Mesenchymal stem cell (in vitro differentiated cells and primary cell): ENCODE measurements around the gene POLN.

Experiments
- DNase-seq: peaks from one replicate; pipeline ENCODE4 v3.0.0-alpha.2; 2013
- H2AFZ ChIP-seq: one replicate; pipeline ENCODE4 v1.6.1; 2013; ENCODE audit warnings: low read depth, mild to moderate bottlenecking, control low read depth, inconsistent platforms, low read length, moderate library complexity
- H2AK5ac ChIP-seq: 2 replicates; pipeline ENCODE4 v1.6.1; 2013; ENCODE audit warnings: low read length, moderate library complexity, mild to moderate bottlenecking, inconsistent platforms; ENCODE audit not compliant: severe bottlenecking
- H2BK120ac ChIP-seq: one replicate; pipeline ENCODE4 v1.6.1; 2013; ENCODE audit warnings: low read depth, mild to moderate bottlenecking, inconsistent platforms, low read length, moderate library complexity
- H2BK12ac ChIP-seq, 2 experiments: one replicate each; pipeline ENCODE4 v1.6.1; 2013; ENCODE audit warnings: inconsistent platforms in 2 of 2, low read length in 2 of 2, mild to moderate bottlenecking in 2 of 2, moderate library complexity in 2 of 2, control low read depth in 1 of 2
- H2BK15ac ChIP-seq: one replicate; pipeline ENCODE4 v1.6.1; 2013; ENCODE audit warnings: mild to moderate bottlenecking, low read depth, inconsistent platforms; ENCODE audit not compliant: poor library complexity, severe bottlenecking
- H2BK5ac ChIP-seq: 2 replicates; pipeline ENCODE4 v1.6.1; 2013; ENCODE audit warnings: low read depth, mild to moderate bottlenecking, low read length, control low read depth, inconsistent platforms; ENCODE audit not compliant: poor library complexity, severe bottlenecking
- H3K14ac ChIP-seq, 2 experiments: one replicate each; pipeline ENCODE4 v1.6.1; 2013; ENCODE audit warnings: inconsistent platforms in 2 of 2, low read length in 2 of 2, control low read depth in 1 of 2, mild to moderate bottlenecking in 1 of 2, moderate library complexity in 1 of 2
- H3K18ac ChIP-seq, 2 experiments: one replicate each; pipeline ENCODE4 v1.6.1; 2013; ENCODE audit warnings: inconsistent platforms in 2 of 2, low read length in 2 of 2, control low read depth in 1 of 2, low read depth in 1 of 2, mild to moderate bottlenecking in 1 of 2
- H3K23ac ChIP-seq, 2 experiments: one replicate each; pipeline ENCODE4 v1.6.1; 2013; ENCODE audit warnings: inconsistent platforms in 2 of 2, low read length in 2 of 2, mild to moderate bottlenecking in 2 of 2, moderate library complexity in 2 of 2, control low read depth in 1 of 2
- H3K27ac ChIP-seq: 2 replicates; pipeline ENCODE4 v1.5.1; 2013; ENCODE audit warnings: mild to moderate bottlenecking, moderate library complexity, low read length, control low read depth, inconsistent platforms; ENCODE audit not compliant: poor library complexity, severe bottlenecking
- H3K27me3 ChIP-seq, 2 experiments: 2 replicates each; pipeline versions ENCODE4 v1.6.1 to v1.7.0; 2013; ENCODE audit warnings: low read length in 2 of 2, mild to moderate bottlenecking in 2 of 2, moderate library complexity in 2 of 2, control low read depth in 1 of 2, inconsistent platforms in 1 of 2; ENCODE audit not compliant: control insufficient read depth in 1 of 2, insufficient read depth in 1 of 2
- H3K36me3 ChIP-seq, 2 experiments: 2 replicates each; pipeline versions ENCODE4 v1.6.1 to v1.7.0; 2013; ENCODE audit warnings: low read length in 2 of 2, control low read depth in 1 of 2, inconsistent platforms in 1 of 2, low read depth in 1 of 2, mild to moderate bottlenecking in 1 of 2; ENCODE audit not compliant: insufficient read depth in 2 of 2, control insufficient read depth in 1 of 2
- H3K4ac ChIP-seq, 2 experiments: one replicate each; pipeline ENCODE4 v1.6.1; 2013; ENCODE audit warnings: inconsistent platforms in 2 of 2, low read length in 2 of 2, mild to moderate bottlenecking in 2 of 2, moderate library complexity in 2 of 2, control low read depth in 1 of 2, low read depth in 1 of 2
- H3K4me1 ChIP-seq: 2 replicates; pipeline ENCODE4 v1.6.1; 2013; ENCODE audit warnings: low read depth, low read length, control low read depth; ENCODE audit not compliant: control insufficient read depth, insufficient read depth
- H3K4me2 ChIP-seq: 2 replicates; pipeline ENCODE4 v1.6.1; 2013; ENCODE audit warnings: low read length, mild to moderate bottlenecking, inconsistent platforms; ENCODE audit not compliant: poor library complexity, severe bottlenecking
- H3K4me3 ChIP-seq, 2 experiments: 2 replicates each; pipeline versions ENCODE4 v1.5.1 to v1.7.0; 2013; ENCODE audit warnings: low read length in 2 of 2, mild to moderate bottlenecking in 2 of 2, control low read depth in 1 of 2, low read depth in 1 of 2; ENCODE audit not compliant: insufficient read depth in 1 of 2
- H3K79me1 ChIP-seq: replicated peaks from 2 replicates; pipeline ENCODE4 v1.6.1; 2013; ENCODE audit warnings: mild to moderate bottlenecking, control low read depth, low read length, inconsistent platforms; ENCODE audit not compliant: poor library complexity, severe bottlenecking
- H3K9ac ChIP-seq: 2 replicates; pipeline ENCODE4 v1.7.0; 2013; ENCODE audit warnings: mild to moderate bottlenecking, low read length, moderate library complexity
- H3K9me3 ChIP-seq: 2 replicates; pipeline ENCODE4 v1.7.0; 2013; ENCODE audit warnings: mild to moderate bottlenecking, low read length; ENCODE audit not compliant: control insufficient read depth
- H4K8ac ChIP-seq: one replicate; pipeline ENCODE4 v1.6.1; 2013; ENCODE audit warnings: inconsistent platforms, mild to moderate bottlenecking, low read length, moderate library complexity
- H4K91ac ChIP-seq: one replicate; pipeline ENCODE4 v1.6.1; 2013; ENCODE audit warnings: mild to moderate bottlenecking, low read length, inconsistent platforms
- WGBS: methylation state at CpG from one replicate; pipeline ENCODE4 v1.1.7; 2013; ENCODE audit warnings: mixed read lengths; 5-methylcytosine and 5-hydroxymethylcytosine counted together

POLN gene

GRCh38 chr4:2059046-2059725 is 182.7 kb downstream of the POLN start, which contains the start of gene NAT8L:
NAT8L (plus strand) TSS chr4:2059327; CDS start chr4:2059512, 185 bp downstream.
- H3K4me2 ChIP-seq: peak within 1 kb of the TSS; percentile 83
- no peak within 1 kb of the TSS for H3K9ac ChIP-seq
- peak within 1 kb of the TSS in 1 of 2 experiments; percentile 52 for H3K4me3 ChIP-seq
- H3K36me3 ChIP-seq: peaks cover 0 to 2% of the 10 kb centered on the region in 2 experiments
- no peak for DNase-seq
- peaks cover 27% of the 10 kb centered on the region for H3K4me1 ChIP-seq
- no peaks in the 10 kb centered on the region for H3K9me3 ChIP-seq
- H2BK5ac ChIP-seq: no peak within 1 kb of the TSS
- no peak within 1 kb of the TSS for H2BK120ac ChIP-seq
- H2BK15ac ChIP-seq: no peak within 1 kb of the TSS
- H2AFZ ChIP-seq: peak within 1 kb of the TSS; percentile 65
- no peaks in the 10 kb centered on the region for H3K79me1 ChIP-seq
- no peak within 1 kb of the TSS for H2AK5ac ChIP-seq
- peak within 1 kb of the TSS in 1 of 2 experiments; percentile 56 for H3K18ac ChIP-seq
- H4K8ac ChIP-seq: no peak within 1 kb of the TSS
- no peak within 1 kb of the TSS for H3K27ac ChIP-seq
- peaks cover 44 to 57% of the 10 kb centered on the region in 2 experiments for H3K27me3 ChIP-seq
- no peak within 1 kb of the TSS for H3K14ac ChIP-seq
- no peak within 1 kb of the TSS for H3K4ac ChIP-seq
- H4K91ac ChIP-seq: no peak within 1 kb of the TSS
- peak within 1 kb of the TSS in 1 of 2 experiments; percentile 10 for H3K23ac ChIP-seq
- under 1% methylated on average over 58 of the region's 119 CpGs for WGBS
- H2BK12ac ChIP-seq: no peak within 1 kb of the TSS

DNA sequence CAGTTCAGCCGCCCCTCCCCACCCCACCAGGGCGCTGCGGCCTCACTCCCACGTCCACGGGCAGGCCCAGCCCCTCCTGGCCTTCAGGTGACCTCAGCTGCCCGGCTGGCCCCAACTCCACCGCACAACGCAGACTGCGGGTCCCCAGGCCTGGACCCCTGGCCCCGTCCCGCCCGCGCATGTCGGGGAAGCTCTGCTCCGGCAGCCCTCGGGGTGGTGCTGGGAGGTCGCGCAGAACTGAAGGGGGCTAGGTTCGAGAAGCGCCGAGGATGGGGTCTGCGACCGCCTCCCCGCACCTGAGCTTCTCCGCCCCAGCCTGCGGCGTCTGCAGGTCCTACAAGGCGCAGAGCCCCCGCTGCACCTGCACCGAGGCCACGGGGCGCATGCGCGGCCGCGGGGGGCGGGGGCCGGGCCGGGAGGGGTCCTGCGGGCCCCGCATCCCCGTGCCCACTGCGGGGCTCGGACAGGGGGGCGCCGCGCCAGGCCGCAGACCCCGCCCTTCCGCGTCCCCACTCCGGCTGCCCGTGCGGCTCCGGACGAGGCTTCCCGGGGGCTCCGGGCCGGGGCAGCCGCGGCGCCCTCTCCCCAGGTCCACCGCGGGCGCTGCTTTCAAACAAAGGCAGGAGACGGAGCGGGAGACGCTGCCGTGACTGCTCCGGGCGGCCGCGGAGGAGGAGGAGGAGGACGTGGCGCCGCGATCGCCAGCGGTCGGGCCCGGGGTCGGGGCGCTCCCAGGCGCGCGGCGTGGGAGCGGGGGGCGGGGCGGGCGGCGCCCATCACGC is 183.5 kb downstream of the POLN start:
- Histone ChIP-seq H3K23ac (peak overlapping the region in 1 of 2 experiments; percentile 10), H3K36me3 (peaks cover 0 to 2% of the 10 kb centered on the region in 2 experiments), H4K91ac (no peak overlapping the region), H2BK12ac (no peak overlapping the region), H3K4me3 (peak overlapping the region in 1 of 2 experiments; percentile 52), H3K27ac (no peak overlapping the region), H2BK5ac (no peak overlapping the region), H3K4me2 (peak overlapping the region; percentile 83), H3K4me1 (peaks cover 27% of the 10 kb centered on the region), H3K18ac (no peak overlapping the region), H3K79me1 (no peaks in the 10 kb centered on the region), H2BK120ac (no peak overlapping the region), H2BK15ac (no peak overlapping the region), H4K8ac (no peak overlapping the region), H3K9me3 (no peaks in the 10 kb centered on the region), H3K9ac (no peak overlapping the region), H3K4ac (no peak overlapping the region), H3K14ac (no peak overlapping the region), H2AK5ac (no peak overlapping the region), H3K27me3 (peaks cover 44 to 59% of the 10 kb centered on the region in 2 experiments), H2AFZ (no peak overlapping the region)
- DNase-seq: peak; percentile 13
- 4% methylated on average over 61 of the region's 93 CpGs for WGBS

DNA sequence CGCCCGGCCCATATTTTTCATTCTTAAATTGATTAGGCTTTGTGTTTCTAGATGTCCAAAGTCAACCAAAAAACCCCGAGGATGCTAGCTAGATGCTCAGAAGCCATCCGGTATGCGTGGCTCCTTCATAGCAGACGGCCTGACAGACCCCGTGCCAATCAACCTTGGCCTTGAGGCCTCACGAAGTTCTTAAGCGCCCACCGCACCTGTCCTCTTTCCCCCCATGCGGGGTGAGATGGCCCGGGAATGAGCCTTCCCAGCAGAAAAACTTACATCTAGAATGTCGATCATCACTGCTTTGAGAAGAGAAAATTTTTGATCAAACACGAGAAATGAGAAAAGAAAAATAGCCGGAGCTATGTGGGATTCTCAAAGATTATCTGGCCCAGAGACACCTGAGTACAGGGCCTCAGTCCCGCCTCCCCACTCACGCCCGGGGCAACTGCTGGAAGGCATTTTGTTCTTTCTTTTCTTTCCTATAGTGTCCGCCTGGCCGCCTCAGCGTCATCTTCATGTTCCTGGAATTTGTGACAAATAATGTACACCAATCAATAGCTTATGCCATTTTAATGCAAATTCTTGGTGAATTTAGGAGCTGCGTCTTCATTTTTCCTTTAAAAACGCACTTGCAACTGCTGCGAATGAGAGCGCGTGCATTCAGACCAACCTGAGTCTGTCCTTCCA is 184.4 kb downstream of the POLN start:
- Histone ChIP-seq H3K9me3 (no peaks in the 10 kb centered on the region), H3K27ac (no peak overlapping the region), H3K18ac (no peak overlapping the region), H3K23ac (no peak overlapping the region), H2BK120ac (no peak overlapping the region), H3K4ac (no peak overlapping the region), H4K8ac (no peak overlapping the region), H2BK5ac (no peak overlapping the region), H4K91ac (no peak overlapping the region), H2BK12ac (no peak overlapping the region), H3K4me3 (no peak overlapping the region), H2AK5ac (no peak overlapping the region), H3K4me1 (peaks cover 27% of the 10 kb centered on the region), H3K14ac (no peak overlapping the region), H3K9ac (no peak overlapping the region), H3K79me1 (no peaks in the 10 kb centered on the region), H3K27me3 (peaks cover 45 to 58% of the 10 kb centered on the region in 2 experiments), H2BK15ac (no peak overlapping the region), H3K4me2 (no peak overlapping the region), H3K36me3 (peaks cover 0 to 2% of the 10 kb centered on the region in 2 experiments), H2AFZ (no peak overlapping the region)
- no peak for DNase-seq
- WGBS: 79% methylated on average over 26 of the region's 26 CpGs

DNA sequence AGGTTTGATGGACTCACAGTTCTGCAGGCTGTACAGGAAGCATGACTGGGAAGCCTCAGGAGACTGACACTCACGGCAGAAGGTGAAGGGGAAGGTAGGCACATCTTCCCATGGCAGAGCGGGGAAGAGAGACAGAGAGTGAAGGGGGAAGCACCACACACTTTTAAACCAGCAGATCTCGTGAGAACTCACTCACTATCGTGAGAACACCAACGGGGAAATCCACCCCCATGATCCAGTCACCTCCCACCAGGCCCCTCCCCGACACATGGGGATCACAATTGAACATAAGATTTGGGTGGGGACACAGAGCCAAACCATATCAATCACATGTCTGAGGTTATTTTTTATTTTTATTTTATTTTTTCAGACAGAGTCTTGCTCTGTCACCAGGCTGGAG is 187.7 kb downstream of the POLN start:
- Histone ChIP-seq H2AFZ (no peak overlapping the region), H2AK5ac (no peak overlapping the region), H4K91ac (no peak overlapping the region), H4K8ac (no peak overlapping the region), H3K9me3 (no peaks in the 10 kb centered on the region), H2BK120ac (no peak overlapping the region), H3K14ac (no peak overlapping the region), H3K4me1 (peaks cover 10% of the 10 kb centered on the region), H3K18ac (no peak overlapping the region), H3K9ac (no peak overlapping the region), H3K4ac (no peak overlapping the region), H3K27me3 (peaks cover 40 to 64% of the 10 kb centered on the region in 2 experiments), H3K36me3 (peaks cover 0 to 2% of the 10 kb centered on the region in 2 experiments), H3K27ac (no peak overlapping the region), H3K79me1 (no peaks in the 10 kb centered on the region), H2BK12ac (no peak overlapping the region), H3K4me3 (no peak overlapping the region), H2BK15ac (no peak overlapping the region), H3K23ac (no peak overlapping the region), H3K4me2 (no peak overlapping the region), H2BK5ac (no peak overlapping the region)
- WGBS: 78% methylated on average over 5 of the region's 6 CpGs
- no peak for DNase-seq
